RWPE1 (cell line): ENCODE data around the gene PSAPL1.

Experiments
- CTCF ChIA-PET: fragments of 350-600 bp; sonication (Branson Sonifier 250); formaldehyde crosslinking; extraction: SDS; loops from one replicate; lab custom pipeline; 2021; lab: Yijun Ruan, JAX
- POLR2A ChIA-PET: fragments of 400-600 bp; formaldehyde crosslinking; extraction: SDS; loops from one replicate; lab custom pipeline; 2020; ENCODE audit warnings: antibody characterized with exemption; ENCODE audit not compliant: low non-redundant PET; lab: Yijun Ruan, JAX
- DNase-seq: peaks from one replicate; pipeline ENCODE4 v3.0.0; 2012; ENCODE audit warnings: low spot score
- H3K27ac ChIP-seq: fragments of 450-650 bp; 2 replicates; pipeline ENCODE4 v1.5.1; 2017
- CTCF ChIP-seq: fragments of 450-650 bp; conservative IDR thresholded peaks from 2 replicates; pipeline ENCODE4 v1.5.1; 2017; ENCODE audit warnings: low read depth, mild to moderate bottlenecking

The PSAPL1 gene

GRCh38 chr4:7436256-7436655 lies 1.5 kb upstream of the PSAPL1 start:
- CTCF ChIA-PET: no interaction called here

GRCh38 chr4:7435471-7436061 lies 836 bp upstream of the PSAPL1 start:
- ChIA-PET POLR2A (no interaction called here), CTCF (no interaction called here)
- no peak for TF ChIP-seq CTCF
- DNase-seq: no peak
- peak overlapping the region; percentile 77 for H3K27ac ChIP-seq

More at GRCh38 chr4:7436256-7436655, 1.5 kb upstream of the PSAPL1 start:
- POLR2A ChIA-PET: interaction anchor here (0.6 kb wide), 1 partner anchor 88 kb away, joined by 4 read pairs; no protein-coding TSS in a partner anchor
- DNase-seq: no peak
- no peak overlapping the region for H3K27ac ChIP-seq
- TF ChIP-seq CTCF: no peak

- H3K27ac ChIP-seq: peak overlapping the region; percentile 77
- POLR2A ChIA-PET: no interaction called here
- CTCF ChIA-PET: interaction anchor here (0.5 to 0.6 kb wide), 3 partner anchors 36 to 241 kb away, joined by 3 read pairs; no protein-coding TSS in a partner anchor
These were observed 477 bp downstream of the PSAPL1 start for GRCh38 chr4:7434141-7434765.

GRCh38 chr4:7433376-7434140 lies 1.2 kb downstream of the PSAPL1 start:
- peak overlapping the region; percentile 77; the same call in 1 of the 2 replicates for H3K27ac ChIP-seq
- no peak for TF ChIP-seq CTCF
- POLR2A ChIA-PET: no interaction called here
- DNase-seq: no peak
- CTCF ChIA-PET: interaction anchor here (0.6 kb wide), 1 partner anchor 240 kb away, joined by 3 read pairs; no protein-coding TSS in a partner anchor

More at GRCh38 chr4:7434141-7434765, 477 bp downstream of the PSAPL1 start:
- no peak for DNase-seq
- TF ChIP-seq CTCF: no peak

GRCh38 chr4:7432531-7433375 lies 2.0 kb downstream of the PSAPL1 start:
- no peak for TF ChIP-seq CTCF
- ChIA-PET POLR2A (no interaction called here), CTCF (no interaction called here)
- peak overlapping the region; percentile 77 for H3K27ac ChIP-seq
- no peak for DNase-seq
